ENCODE data around the gene LSM7.

The LSM7 gene

DNA sequence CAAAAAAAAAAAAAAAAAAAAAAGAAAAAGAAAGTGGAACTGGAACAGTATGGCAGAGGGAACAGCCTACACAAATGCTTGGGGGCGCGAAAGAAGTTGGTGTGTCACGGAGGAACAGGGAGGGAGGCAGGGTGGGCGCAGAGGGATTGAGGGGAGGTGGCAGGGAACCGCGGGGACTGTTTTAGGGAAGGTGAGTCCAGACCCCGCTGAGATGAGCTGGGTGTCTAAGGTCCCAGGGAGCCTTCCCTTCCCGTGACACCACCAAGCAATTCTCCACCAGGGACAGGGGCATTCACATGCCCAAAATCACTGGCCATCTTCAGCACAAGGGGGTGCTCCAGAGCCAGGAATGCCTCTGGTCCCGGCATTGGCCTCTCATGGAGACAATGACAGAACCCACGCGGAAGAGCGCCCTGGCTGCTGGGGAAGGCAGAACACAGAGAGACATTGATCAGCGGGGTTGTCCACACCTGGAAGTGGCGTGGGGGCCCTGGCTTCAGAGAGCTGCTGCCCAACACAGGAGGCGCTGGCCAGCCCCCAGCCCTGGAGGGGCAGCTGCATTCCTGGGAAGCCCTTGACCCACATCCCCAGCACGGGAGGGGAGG, 53.4 kb downstream of the LSM7 start:
- DNase-seq, result peak; percentile 43

DNA sequence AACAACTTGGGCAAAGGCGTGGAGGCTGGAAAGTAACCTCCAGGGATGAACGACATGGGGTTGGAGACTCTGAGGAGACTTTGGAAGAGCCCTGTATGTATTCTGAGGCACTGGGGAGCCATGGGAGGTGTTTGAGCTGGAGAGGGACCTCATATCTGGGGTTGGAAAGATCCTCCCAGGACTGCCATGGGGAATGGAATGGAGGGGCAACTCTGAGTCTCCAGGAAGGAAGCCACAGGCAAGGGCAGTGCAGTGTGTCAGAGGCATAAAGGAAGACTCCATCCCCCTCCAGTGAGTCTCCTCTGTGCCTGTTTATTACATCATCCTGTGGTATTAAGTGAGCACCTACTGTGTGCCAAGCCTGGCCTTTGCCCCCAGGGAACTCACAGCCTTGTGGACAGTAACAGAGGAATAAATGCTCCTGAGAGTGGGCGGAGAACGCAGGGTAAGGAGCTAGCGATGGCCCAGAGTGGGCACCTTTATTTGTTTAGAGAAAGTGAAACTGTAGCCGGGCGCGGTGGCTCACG, 54.1 kb downstream of the LSM7 start:
- DNase-seq, result no peak

DNA sequence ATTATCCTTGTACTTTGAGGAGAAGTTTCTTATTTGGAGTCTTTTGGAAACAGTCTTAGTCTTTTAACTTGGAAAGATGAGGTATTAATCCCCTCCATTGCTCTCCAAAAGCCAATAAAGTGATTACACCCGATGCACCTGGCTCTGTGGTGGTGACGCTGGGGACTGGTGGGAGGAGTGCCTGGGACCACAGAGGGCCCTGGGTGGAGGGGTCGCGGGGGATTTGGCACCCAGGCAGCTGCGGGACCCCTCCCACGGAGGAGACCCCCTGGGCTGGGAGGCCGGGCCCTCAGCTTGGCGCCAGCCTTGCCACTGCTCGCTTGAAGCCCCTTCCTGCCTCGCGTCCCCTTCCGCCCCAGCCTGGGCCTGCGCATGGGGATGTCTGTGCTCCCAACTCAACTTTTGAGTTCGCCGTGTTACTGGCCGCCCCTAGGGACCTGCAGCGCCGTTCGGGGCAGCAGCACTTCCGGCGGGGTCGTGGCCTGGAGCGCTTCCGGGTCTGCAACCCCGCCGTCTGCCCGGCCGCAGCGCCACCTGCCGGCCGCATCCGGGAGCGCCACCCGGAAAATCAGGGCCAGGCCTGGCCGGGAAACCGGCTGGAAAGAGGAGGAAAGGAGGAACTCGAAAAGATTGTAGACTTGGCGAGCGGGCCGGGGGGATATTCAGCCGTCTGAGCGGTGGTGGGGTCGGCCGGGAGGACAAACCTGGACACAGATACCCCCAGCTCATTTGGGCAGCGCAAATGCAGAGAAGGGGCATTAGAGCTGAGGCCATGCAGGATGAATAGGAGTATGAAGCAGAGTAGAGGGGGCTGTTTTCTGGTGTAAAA, 54.8 kb downstream of the LSM7 start:
- DNase-seq, result peak; percentile 21

All from kidney glomerular epithelial cell (primary cell).